ENCODE measurements around the gene SOCS1.

DNA sequence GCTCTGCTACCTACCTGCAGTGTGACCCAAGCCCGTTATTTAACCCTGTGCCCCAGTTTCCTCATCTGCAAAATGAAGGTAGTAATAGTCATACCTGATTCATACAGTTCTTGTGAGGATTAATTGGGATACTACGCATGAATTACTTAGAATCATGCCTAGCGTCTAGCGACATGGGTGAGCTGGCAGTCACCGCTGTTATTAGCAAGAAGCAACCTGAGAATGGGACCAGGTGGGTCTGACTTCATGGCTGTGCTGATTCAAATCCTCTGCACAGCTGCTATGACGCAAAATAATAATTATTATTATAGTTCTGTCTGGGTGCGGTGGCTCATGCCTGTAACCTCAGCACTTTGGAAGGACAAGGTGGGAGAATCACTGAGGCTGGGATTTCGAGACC is 7.9 kb downstream of the SOCS1 start:
- TF ChIP-seq GABPA (IDR thresholded peaks at IDR 0.05; ENCODE audit: low read depth) (no peak), SPI1 (IDR thresholded peaks at IDR 0.05; ENCODE audit: borderline replicate concordance, low read depth) (no peak)
- TF ChIP-seq, protein P1, sequence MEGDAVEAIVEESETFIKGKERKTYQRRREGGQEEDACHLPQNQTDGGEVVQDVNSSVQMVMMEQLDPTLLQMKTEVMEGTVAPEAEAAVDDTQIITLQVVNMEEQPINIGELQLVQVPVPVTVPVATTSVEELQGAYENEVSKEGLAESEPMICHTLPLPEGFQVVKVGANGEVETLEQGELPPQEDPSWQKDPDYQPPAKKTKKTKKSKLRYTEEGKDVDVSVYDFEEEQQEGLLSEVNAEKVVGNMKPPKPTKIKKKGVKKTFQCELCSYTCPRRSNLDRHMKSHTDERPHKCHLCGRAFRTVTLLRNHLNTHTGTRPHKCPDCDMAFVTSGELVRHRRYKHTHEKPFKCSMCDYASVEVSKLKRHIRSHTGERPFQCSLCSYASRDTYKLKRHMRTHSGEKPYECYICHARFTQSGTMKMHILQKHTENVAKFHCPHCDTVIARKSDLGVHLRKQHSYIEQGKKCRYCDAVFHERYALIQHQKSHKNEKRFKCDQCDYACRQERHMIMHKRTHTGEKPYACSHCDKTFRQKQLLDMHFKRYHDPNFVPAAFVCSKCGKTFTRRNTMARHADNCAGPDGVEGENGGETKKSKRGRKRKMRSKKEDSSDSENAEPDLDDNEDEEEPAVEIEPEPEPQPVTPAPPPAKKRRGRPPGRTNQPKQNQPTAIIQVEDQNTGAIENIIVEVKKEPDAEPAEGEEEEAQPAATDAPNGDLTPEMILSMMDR (IDR thresholded peaks at IDR 0.05; ENCODE audit: insufficient read depth, low read length): no peak
